Measurements from ENCODE around the gene LCLAT1.

The LCLAT1 gene

GRCh38 chr2:30583204-30583749 lies 136.2 kb downstream of the LCLAT1 start:
- Histone ChIP-seq H3K4me1 (ENCODE audit: control insufficient read depth, insufficient read depth, low read length) (no peaks in the 10 kb centered on the region), H3K36me3 (ENCODE audit: control insufficient read depth in 2 of 2, insufficient read depth in 1 of 2, low read length in 2 of 2) (no peaks in the 10 kb centered on the region), H3K27ac (ENCODE audit: extremely low read depth, low read depth, low read length) (no peak overlapping the region), H3K4me3 (ENCODE audit: low read depth, low read length) (no peak overlapping the region), H3K9me3 (ENCODE audit: control insufficient read depth, insufficient read depth, low read depth, low read length) (no peaks in the 10 kb centered on the region)
- TF ChIP-seq SP7 (tag by site-specific recombination; IDR thresholded peaks at IDR 0.05) (no peak), EGR2 (tag by site-specific recombination; IDR thresholded peaks at IDR 0.05; ENCODE audit: low read depth) (no peak), PRDM10 (tag by site-specific recombination; IDR thresholded peaks at IDR 0.05) (no peak), ZFP69B (tag by site-specific recombination; IDR thresholded peaks at IDR 0.05) (no peak), SP3 (tag by site-specific recombination; IDR thresholded peaks at IDR 0.05) (no peak), PRDM4 (tag by site-specific recombination; IDR thresholded peaks at IDR 0.05) (no peak), HOXC10 (CRISPR knock-in tag; IDR thresholded peaks at IDR 0.05) (no peak), ZSCAN4 (tag by site-specific recombination; IDR thresholded peaks at IDR 0.05) (no peak), ZNF473 (tag by site-specific recombination; IDR thresholded peaks at IDR 0.05) (no peak), ZNF610 (tag by site-specific recombination; IDR thresholded peaks at IDR 0.05; ENCODE audit: borderline replicate concordance) (no peak)
- TF ChIP-seq, protein P1, sequence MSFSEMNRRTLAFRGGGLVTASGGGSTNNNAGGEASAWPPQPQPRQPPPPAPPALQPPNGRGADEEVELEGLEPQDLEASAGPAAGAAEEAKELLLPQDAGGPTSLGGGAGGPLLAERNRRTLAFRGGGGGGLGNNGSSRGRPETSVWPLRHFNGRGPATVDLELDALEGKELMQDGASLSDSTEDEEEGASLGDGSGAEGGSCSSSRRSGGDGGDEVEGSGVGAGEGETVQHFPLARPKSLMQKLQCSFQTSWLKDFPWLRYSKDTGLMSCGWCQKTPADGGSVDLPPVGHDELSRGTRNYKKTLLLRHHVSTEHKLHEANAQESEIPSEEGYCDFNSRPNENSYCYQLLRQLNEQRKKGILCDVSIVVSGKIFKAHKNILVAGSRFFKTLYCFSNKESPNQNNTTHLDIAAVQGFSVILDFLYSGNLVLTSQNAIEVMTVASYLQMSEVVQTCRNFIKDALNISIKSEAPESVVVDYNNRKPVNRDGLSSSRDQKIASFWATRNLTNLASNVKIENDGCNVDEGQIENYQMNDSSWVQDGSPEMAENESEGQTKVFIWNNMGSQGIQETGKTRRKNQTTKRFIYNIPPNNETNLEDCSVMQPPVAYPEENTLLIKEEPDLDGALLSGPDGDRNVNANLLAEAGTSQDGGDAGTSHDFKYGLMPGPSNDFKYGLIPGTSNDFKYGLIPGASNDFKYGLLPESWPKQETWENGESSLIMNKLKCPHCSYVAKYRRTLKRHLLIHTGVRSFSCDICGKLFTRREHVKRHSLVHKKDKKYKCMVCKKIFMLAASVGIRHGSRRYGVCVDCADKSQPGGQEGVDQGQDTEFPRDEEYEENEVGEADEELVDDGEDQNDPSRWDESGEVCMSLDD (tag by site-specific recombination; IDR thresholded peaks at IDR 0.05): no peak
- ChIA-PET POLR2A (interaction anchor here (0.7 kb wide), 1 partner anchor 598 kb away, joined by 3 read pairs; no protein-coding TSS in a partner anchor), CTCF (no interaction called here)

DNA sequence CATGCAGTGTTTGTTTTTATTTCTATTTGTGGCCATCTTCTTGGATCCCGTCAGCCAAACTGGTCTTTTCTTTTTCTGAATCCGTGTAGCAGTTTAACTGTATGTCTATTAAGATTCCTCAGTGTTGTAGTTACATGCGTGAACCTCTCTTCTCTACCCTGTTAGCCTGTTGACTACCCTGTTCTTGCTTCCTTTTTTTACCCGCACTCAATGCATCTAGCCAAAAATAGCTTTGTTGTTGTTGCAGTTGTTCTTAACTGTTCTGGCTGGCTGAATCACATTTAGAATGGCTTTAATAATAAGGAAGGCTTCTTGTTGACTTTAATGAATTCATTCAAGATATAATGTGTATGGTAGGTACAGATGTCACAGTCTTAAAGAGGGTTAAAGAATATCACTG lies 137.1 kb downstream of the LCLAT1 start:
- Histone ChIP-seq H3K9me3 (ENCODE audit: control insufficient read depth, insufficient read depth, low read depth, low read length) (no peaks in the 10 kb centered on the region), H3K27ac (ENCODE audit: extremely low read depth, low read depth, low read length) (no peak overlapping the region), H3K4me3 (ENCODE audit: low read depth, low read length) (no peak overlapping the region), H3K36me3 (ENCODE audit: control insufficient read depth in 2 of 2, insufficient read depth in 1 of 2, low read length in 2 of 2) (no peaks in the 10 kb centered on the region), H3K4me1 (ENCODE audit: control insufficient read depth, insufficient read depth, low read length) (no peaks in the 10 kb centered on the region)
- CTCF ChIA-PET: no interaction called here
- POLR2A ChIA-PET: no interaction called here
- TF ChIP-seq ZNF670 (tag by site-specific recombination; IDR thresholded peaks at IDR 0.05; ENCODE audit: low read depth) (no peak), ZNF692 (tag by site-specific recombination; IDR thresholded peaks at IDR 0.05) (no peak), HOXC10 (CRISPR knock-in tag; IDR thresholded peaks at IDR 0.05) (no peak), ZNF394 (tag by site-specific recombination; IDR thresholded peaks at IDR 0.05; ENCODE audit: borderline replicate concordance) (no peak), ZFP69B (tag by site-specific recombination; IDR thresholded peaks at IDR 0.05) (no peak), ZNF37A (tag by site-specific recombination; IDR thresholded peaks at IDR 0.05) (no peak), ZBTB17 (tag by site-specific recombination; IDR thresholded peaks at IDR 0.05) (no peak), KLF10 (tag by site-specific recombination; IDR thresholded peaks at IDR 0.05) (no peak), ZNF16 (tag by site-specific recombination; IDR thresholded peaks at IDR 0.05; ENCODE audit: low read depth) (no peak), ZNF19 (tag by site-specific recombination; IDR thresholded peaks at IDR 0.05; ENCODE audit: low read depth) (no peak), ZNF140 (tag by site-specific recombination; IDR thresholded peaks at IDR 0.05) (no peak), ZNF155 (tag by site-specific recombination; IDR thresholded peaks at IDR 0.05) (no peak)
- TF ChIP-seq, protein P2, sequence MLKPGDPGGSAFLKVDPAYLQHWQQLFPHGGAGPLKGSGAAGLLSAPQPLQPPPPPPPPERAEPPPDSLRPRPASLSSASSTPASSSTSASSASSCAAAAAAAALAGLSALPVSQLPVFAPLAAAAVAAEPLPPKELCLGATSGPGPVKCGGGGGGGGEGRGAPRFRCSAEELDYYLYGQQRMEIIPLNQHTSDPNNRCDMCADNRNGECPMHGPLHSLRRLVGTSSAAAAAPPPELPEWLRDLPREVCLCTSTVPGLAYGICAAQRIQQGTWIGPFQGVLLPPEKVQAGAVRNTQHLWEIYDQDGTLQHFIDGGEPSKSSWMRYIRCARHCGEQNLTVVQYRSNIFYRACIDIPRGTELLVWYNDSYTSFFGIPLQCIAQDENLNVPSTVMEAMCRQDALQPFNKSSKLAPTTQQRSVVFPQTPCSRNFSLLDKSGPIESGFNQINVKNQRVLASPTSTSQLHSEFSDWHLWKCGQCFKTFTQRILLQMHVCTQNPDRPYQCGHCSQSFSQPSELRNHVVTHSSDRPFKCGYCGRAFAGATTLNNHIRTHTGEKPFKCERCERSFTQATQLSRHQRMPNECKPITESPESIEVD (tag by site-specific recombination; IDR thresholded peaks at IDR 0.05): no peak

Measured in HEK293 (cell line).